GM21723 (cell line): Measurements from ENCODE around the gene CDK7.
"Not testable (repeated sequence)": the region's sequence is repeated elsewhere in the genome, so short reads cannot be mapped to it uniquely, and the experiment has no call there.

Experiments
- ATAC-seq: cut with Tn5 transposase; IDR thresholded peaks from one replicate; pipeline ENCODE4 v1.9.1; 2021; ENCODE audit warnings: mild to moderate bottlenecking, moderate library complexity; ENCODE audit not compliant: unreplicated experiment

Gene CDK7

GRCh38 chr5:69236733-69237132 lies 2.0 kb downstream of the CDK7 start:
- not testable (repeated sequence) for ATAC-seq

GRCh38 chr5:69237877-69238276 lies 3.2 kb downstream of the CDK7 start:
- no peak for ATAC-seq

- ATAC-seq = no peak
Observed at GRCh38 chr5:69238760-69239251, 4.1 kb downstream of the CDK7 start.

- ATAC-seq = no peak
Observed at GRCh38 chr5:69242215-69242927, 7.7 kb downstream of the CDK7 start.

- ATAC-seq = no peak
Observed at GRCh38 chr5:69245031-69245430, 10.3 kb downstream of the CDK7 start.

GRCh38 chr5:69248019-69248418 lies 13.3 kb downstream of the CDK7 start:
- no peak for ATAC-seq

GRCh38 chr5:69250593-69250992 lies 15.9 kb downstream of the CDK7 start:
- ATAC-seq = no peak

- ATAC-seq = no peak
Observed at GRCh38 chr5:69252437-69252836, 17.8 kb downstream of the CDK7 start.

- not testable (repeated sequence) for ATAC-seq
Observed at GRCh38 chr5:69255940-69256339, 21.3 kb downstream of the CDK7 start.

- no peak for ATAC-seq
Observed at GRCh38 chr5:69257577-69257976, 22.9 kb downstream of the CDK7 start.

- ATAC-seq = no peak
Observed at GRCh38 chr5:69261034-69261433, 26.3 kb downstream of the CDK7 start.

GRCh38 chr5:69265931-69266330 lies 31.2 kb downstream of the CDK7 start:
- no peak for ATAC-seq

- ATAC-seq = no peak
Observed at GRCh38 chr5:69268899-69269298, 34.2 kb downstream of the CDK7 start.

- no peak for ATAC-seq
Observed at GRCh38 chr5:69270840-69271239, 36.2 kb downstream of the CDK7 start.

GRCh38 chr5:69271376-69271775 lies 36.7 kb downstream of the CDK7 start:
- no peak for ATAC-seq

- ATAC-seq = no peak
Observed at GRCh38 chr5:69275563-69275962, 40.9 kb downstream of the CDK7 start.

GRCh38 chr5:69276422-69277174 lies 41.9 kb downstream of the CDK7 start:
- ATAC-seq = no peak

- ATAC-seq = no peak
Observed at GRCh38 chr5:69279517-69279916, 44.8 kb downstream of the CDK7 start.

GRCh38 chr5:69281114-69281513 lies 46.4 kb downstream of the CDK7 start:
- ATAC-seq = no peak

GRCh38 chr5:69284203-69284602 lies 49.5 kb downstream of the CDK7 start:
- ATAC-seq = no peak

GRCh38 chr5:69285448-69286116 lies 50.9 kb downstream of the CDK7 start:
- no peak for ATAC-seq

GRCh38 chr5:69288069-69288468 lies 53.4 kb downstream of the CDK7 start:
- no peak for ATAC-seq
